NCI-H82 treated with DMSO at 0.1 percent for 48 hours (cell line): ENCODE results near the gene XKRX.

Experiments used
- DNase-seq: peaks from one replicate; lab custom pipeline; 2025; ENCODE audit not compliant: unreplicated experiment; lab: John Stamatoyannopoulos, UW

Gene XKRX

GRCh38 chrX:100928660-100929613 lies at the start of gene XKRX:
Gene XKRX, minus strand, starts transcription at chrX:100928917. Its CDS starts 613 bp downstream, at chrX:100928304.
- no peak for DNase-seq

- no peak for DNase-seq
These were observed 47.5 kb upstream of the XKRX start for GRCh38 chrX:100976211-100976610.

- no peak for DNase-seq
These were observed 46.5 kb upstream of the XKRX start for GRCh38 chrX:100975212-100975611.

- DNase-seq = no peak
These were observed 44.7 kb upstream of the XKRX start for GRCh38 chrX:100973411-100973810.

GRCh38 chrX:100969936-100970335 lies 41.2 kb upstream of the XKRX start:
- no peak for DNase-seq

- DNase-seq = no peak
These were observed 40.7 kb upstream of the XKRX start, which contains the start of gene ARL13A for GRCh38 chrX:100969408-100969807. Gene ARL13A, plus strand, starts transcription at chrX:100969708. Its CDS starts 3,982 bp downstream, at chrX:100973690.

- no peak for DNase-seq
These were observed 35.6 kb upstream of the XKRX start for GRCh38 chrX:100964362-100964761.

GRCh38 chrX:100962811-100963210 lies 34.1 kb upstream of the XKRX start:
- no peak for DNase-seq

- DNase-seq = no peak
These were observed 19.8 kb upstream of the XKRX start for GRCh38 chrX:100948557-100948956.

GRCh38 chrX:100946299-100946927 lies 17.7 kb upstream of the XKRX start:
- DNase-seq = no peak

- no peak for DNase-seq
These were observed 15.9 kb upstream of the XKRX start for GRCh38 chrX:100944601-100945000.

- DNase-seq = no peak
These were observed 10.6 kb upstream of the XKRX start for GRCh38 chrX:100939333-100939732.

- no peak for DNase-seq
These were observed 7.0 kb upstream of the XKRX start for GRCh38 chrX:100935767-100936166.

- no peak for DNase-seq
These were observed 3.2 kb upstream of the XKRX start for GRCh38 chrX:100931925-100932285.

GRCh38 chrX:100931218-100931924 lies 2.7 kb upstream of the XKRX start:
- DNase-seq = no peak

GRCh38 chrX:100926453-100926852 lies 2.3 kb downstream of the XKRX start:
- DNase-seq = no peak

- no peak for DNase-seq
These were observed 4.3 kb downstream of the XKRX start for GRCh38 chrX:100924375-100924774.

GRCh38 chrX:100915562-100915961 lies 13.2 kb downstream of the XKRX start:
- DNase-seq = no peak

GRCh38 chrX:100913111-100913510 lies 15.6 kb downstream of the XKRX start:
- DNase-seq = no peak

GRCh38 chrX:100911731-100912130 lies 17.0 kb downstream of the XKRX start:
- no peak for DNase-seq

GRCh38 chrX:100905620-100906019 lies 23.1 kb downstream of the XKRX start:
- DNase-seq = no peak

GRCh38 chrX:100904433-100904832 lies 24.3 kb downstream of the XKRX start:
- DNase-seq = no peak
